Raji (cell line): Measurements from ENCODE around the gene TMEM45A.

Experiments used
- POLR2A ChIP-seq: IDR thresholded peaks from 2 replicates; pipeline ENCODE4 v1.6.1; 2011; ENCODE audit warnings: low read depth, low read length, control low read depth; ENCODE audit not compliant: insufficient read depth

Gene TMEM45A

DNA sequence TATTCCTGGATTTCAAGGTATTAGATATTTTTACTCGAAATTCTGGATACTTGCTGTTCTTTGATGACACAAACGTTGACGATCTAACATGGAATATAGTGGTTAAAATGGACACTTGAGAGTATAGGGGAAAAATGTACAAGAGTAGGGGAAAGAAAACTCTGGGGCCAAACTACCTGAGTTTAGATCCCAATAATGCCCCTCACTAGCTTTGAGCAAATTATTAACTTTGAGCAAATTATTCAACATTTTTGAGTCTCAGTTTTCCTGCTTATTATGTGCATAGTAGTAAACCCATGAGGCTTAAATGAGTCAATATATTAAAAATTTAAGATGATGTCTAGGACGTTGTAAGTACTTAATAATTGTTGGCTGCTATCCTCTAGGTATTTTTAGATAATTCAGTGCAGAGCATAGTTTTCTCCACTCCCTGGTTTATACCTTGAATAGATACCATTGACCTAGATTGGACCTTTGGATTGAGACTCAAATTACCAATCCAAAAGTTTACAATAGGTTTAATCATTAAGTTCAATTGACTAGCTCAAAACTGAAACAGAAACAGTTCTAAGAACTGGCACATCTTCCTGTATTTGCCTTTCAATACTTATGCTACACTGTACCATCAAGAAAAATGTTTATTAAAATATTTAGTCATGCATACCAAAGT is 121.4 kb downstream of the TMEM45A start:
- no peak for TF ChIP-seq POLR2A

DNA sequence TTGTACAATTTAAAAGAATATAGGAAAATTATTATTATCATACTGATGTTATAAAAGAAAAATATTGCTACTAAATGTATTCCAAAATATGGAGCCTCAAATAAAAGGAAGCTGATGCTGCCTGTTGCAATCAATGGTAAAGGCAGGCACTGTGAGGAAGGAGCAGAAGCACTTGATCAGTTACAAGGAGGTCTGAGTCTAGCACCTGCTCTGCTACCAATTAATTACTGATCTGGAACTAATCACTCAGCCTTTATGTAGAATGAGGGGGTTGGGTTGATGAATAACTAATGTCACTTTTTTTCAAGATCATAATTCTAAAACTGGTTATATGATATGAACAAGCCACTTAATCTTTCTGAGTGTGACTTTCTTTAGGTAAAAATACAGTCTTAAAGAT is 122.5 kb downstream of the TMEM45A start:
- TF ChIP-seq POLR2A: no peak

DNA sequence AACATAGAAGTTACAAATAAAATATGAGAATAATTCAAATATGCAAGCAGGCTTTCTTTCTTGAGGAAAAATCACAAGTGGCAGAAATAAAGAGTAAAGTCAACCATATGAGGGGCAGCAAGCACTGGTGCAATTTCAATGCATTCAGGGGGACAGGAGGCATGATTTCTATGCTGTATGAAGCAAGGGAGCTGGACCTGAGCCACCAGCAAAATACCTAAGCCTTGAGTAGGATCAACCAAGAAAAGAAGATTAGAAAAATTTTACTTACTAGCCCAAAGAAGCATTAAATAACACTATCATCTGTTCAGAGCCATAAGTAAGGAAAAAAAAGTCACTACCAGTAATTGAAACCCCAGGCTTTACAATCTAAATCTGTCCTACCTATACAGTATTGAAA is 123.3 kb downstream of the TMEM45A start:
- TF ChIP-seq POLR2A: no peak

DNA sequence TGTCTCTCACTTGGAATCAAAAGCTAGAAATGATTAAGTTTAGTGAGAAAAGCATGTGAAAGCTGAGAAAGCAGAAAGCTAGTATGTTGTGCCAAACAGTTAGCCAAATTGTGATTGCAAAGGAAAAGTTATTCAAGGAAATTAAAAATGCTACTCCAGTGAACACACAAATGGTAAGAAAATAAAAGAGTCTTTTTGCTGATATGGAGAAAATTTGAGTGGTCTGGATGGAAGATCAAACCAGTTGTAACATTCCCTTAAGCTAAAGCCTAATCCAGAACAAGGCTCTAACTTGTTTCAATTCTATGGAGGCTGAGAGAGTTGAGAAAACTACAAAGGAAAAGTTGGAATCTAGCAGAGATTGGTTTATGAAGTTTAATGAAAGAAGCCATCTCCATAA is 128.8 kb downstream of the TMEM45A start:
- TF ChIP-seq POLR2A: no peak
